Gastroesophageal sphincter (tissue), 3 donors: ENCODE results near the gene USP17L19.
"Not testable (repeated sequence)": the region's sequence is repeated elsewhere in the genome, so short reads cannot be mapped to it uniquely, and the experiment has no call there.

Source experiments
- CTCF ChIP-seq, 4 experiments: fragments of 200-600 bp in 2 of 4; fragments of 450-650 bp in 2 of 4; sonication (generic) in 1 of 4; IDR thresholded peaks; one replicate each; pipeline ENCODE4 v1.5.1; 2017 to 2019; ENCODE audit warnings: antibody characterized with exemption in 4 of 4, mild to moderate bottlenecking in 2 of 4, moderate library complexity in 2 of 4
- EP300 ChIP-seq: sonication (generic); formaldehyde crosslinking; IDR thresholded peaks from one replicate; pipeline ENCODE4 v1.6.1; 2017; ENCODE audit warnings: antibody characterized with exemption, mild to moderate bottlenecking
- POLR2A ChIP-seq, 2 donors: fragments of 450-650 bp; IDR thresholded peaks; one replicate each; pipeline ENCODE4 v1.6.1; 2017; ENCODE audit warnings: antibody characterized with exemption in 2 of 2, mild to moderate bottlenecking in 2 of 2, moderate library complexity in 1 of 2

GRCh38 chr4:9247953-9248680, 5.1 kb upstream of the USP17L19 start, which contains the start of gene USP17L18:
- not testable (repeated sequence) for TF ChIP-seq POLR2A (IDR thresholded peaks at IDR 0.05); EP300; CTCF (IDR thresholded peaks at IDR 0.05)
